Glutamatergic neuron (in vitro differentiated cells): ENCODE results near the gene FGD5. TPM values are rescaled to one million over a fixed set of nuclear protein-coding genes. Genes with fewer than 3 reads are reported as not detected.

ENCODE experiments used
- DNase-seq: peaks from one replicate; pipeline ENCODE4 v3.0.0; 2022
- H3K27ac Mint-ChIP-seq: one replicate; pipeline ENCODE4 v1.8.0; 2020; ENCODE audit warnings: mild to moderate bottlenecking, mixed read lengths, inconsistent platforms; ENCODE audit not compliant: unreplicated experiment
- H3K27me3 Mint-ChIP-seq: one replicate; pipeline ENCODE4 v1.8.0; 2020; ENCODE audit warnings: mild to moderate bottlenecking, moderate library complexity, mixed read lengths, inconsistent platforms; ENCODE audit not compliant: unreplicated experiment
- H3K36me3 Mint-ChIP-seq: one replicate; pipeline ENCODE4 v1.8.0; 2020; ENCODE audit warnings: mild to moderate bottlenecking, mixed read lengths, inconsistent platforms; ENCODE audit not compliant: unreplicated experiment
- H3K4me1 Mint-ChIP-seq: one replicate; pipeline ENCODE4 v1.8.0; 2020; ENCODE audit warnings: mild to moderate bottlenecking, low read depth, mixed read lengths, inconsistent platforms; ENCODE audit not compliant: unreplicated experiment
- H3K4me3 Mint-ChIP-seq: one replicate; pipeline ENCODE4 v1.8.0; 2020; ENCODE audit warnings: mild to moderate bottlenecking, mixed read lengths, inconsistent platforms; ENCODE audit not compliant: unreplicated experiment
- H3K9me3 Mint-ChIP-seq: one replicate; pipeline ENCODE4 v1.8.0; 2020; ENCODE audit warnings: mild to moderate bottlenecking, moderate library complexity, mixed read lengths, inconsistent platforms; ENCODE audit not compliant: unreplicated experiment
- CTCF ChIP-seq: fragments of 200-600 bp; sonication (generic); IDR thresholded peaks from one replicate; pipeline ENCODE4 v1.5.0; 2021; ENCODE audit not compliant: partially characterized antibody, unreplicated experiment
- total RNA-seq: library from RNA; stranded (reverse); fragmentation: NEBNext Ultra II Directional; extraction: Animal tissue kit (Norgen Biotek cat#: 25700); gene quantifications from one replicate; pipeline ENCODE4 v1.2.1, GENCODE V29; 2021; ENCODE audit not compliant: unreplicated experiment

Gene FGD5
- total RNA-seq, 1 donor from 2014 or later = 3.1 TPM

- H3K36me3 Mint-ChIP-seq = no peaks in the 10 kb centered on the region
- DNase-seq = no peak
Observed at GRCh38 chr3:14775011-14775410, 43.8 kb upstream of the FGD5 start.

GRCh38 chr3:14775563-14775962 lies 43.2 kb upstream of the FGD5 start:
- DNase-seq = no peak
- Mint-ChIP-seq H3K4me1 (no peaks in the 10 kb centered on the region), H3K36me3 (no peaks in the 10 kb centered on the region), H3K9me3 (no peaks in the 10 kb centered on the region), H3K27ac (no peak overlapping the region), H3K27me3 (peaks cover 2% of the 10 kb centered on the region), H3K4me3 (no peak overlapping the region)
- no peak for TF ChIP-seq CTCF

More at GRCh38 chr3:14775011-14775410, 43.8 kb upstream of the FGD5 start:
- Mint-ChIP-seq H3K27ac (no peak overlapping the region), H3K4me3 (no peak overlapping the region), H3K27me3 (peaks cover 4% of the 10 kb centered on the region), H3K9me3 (no peaks in the 10 kb centered on the region), H3K4me1 (no peaks in the 10 kb centered on the region)
- TF ChIP-seq CTCF = no peak

- DNase-seq = no peak
- H3K36me3 Mint-ChIP-seq = no peaks in the 10 kb centered on the region
- H3K9me3 Mint-ChIP-seq = peaks cover 3% of the 10 kb centered on the region
- peaks cover 9% of the 10 kb centered on the region for H3K4me1 Mint-ChIP-seq
- no peak for TF ChIP-seq CTCF
- H3K27ac Mint-ChIP-seq = no peak overlapping the region
- H3K4me3 Mint-ChIP-seq = no peak overlapping the region
- peaks cover under 1% of the 10 kb centered on the region for H3K27me3 Mint-ChIP-seq
Observed at GRCh38 chr3:14779069-14779685, 39.6 kb upstream of the FGD5 start.

GRCh38 chr3:14780927-14781507 lies 37.7 kb upstream of the FGD5 start:
- Mint-ChIP-seq H3K27me3 (no peaks in the 10 kb centered on the region), H3K4me1 (peaks cover 11% of the 10 kb centered on the region), H3K9me3 (peaks cover 3% of the 10 kb centered on the region), H3K36me3 (no peaks in the 10 kb centered on the region), H3K27ac (no peak overlapping the region), H3K4me3 (no peak overlapping the region)
- peak; percentile 75 for DNase-seq
- peak; percentile 51 for TF ChIP-seq CTCF

- Mint-ChIP-seq H3K9me3 (peaks cover 10% of the 10 kb centered on the region), H3K27me3 (no peaks in the 10 kb centered on the region), H3K4me3 (no peak overlapping the region), H3K27ac (peak overlapping the region; percentile 38), H3K36me3 (no peaks in the 10 kb centered on the region), H3K4me1 (peaks cover 11% of the 10 kb centered on the region)
- no peak for DNase-seq
- TF ChIP-seq CTCF = no peak
Observed at GRCh38 chr3:14783480-14784086, 35.2 kb upstream of the FGD5 start.
